Activated gamma-delta T cell (primary cell): ENCODE measurements around the gene NSF.
"Not testable (repeated sequence)": the region's sequence is repeated elsewhere in the genome, so short reads cannot be mapped to it uniquely, and the experiment has no call there.

Experiments used
- DNase-seq: peaks from one replicate; lab custom pipeline; 2025; lab: John Stamatoyannopoulos, UW

The NSF gene

DNA sequence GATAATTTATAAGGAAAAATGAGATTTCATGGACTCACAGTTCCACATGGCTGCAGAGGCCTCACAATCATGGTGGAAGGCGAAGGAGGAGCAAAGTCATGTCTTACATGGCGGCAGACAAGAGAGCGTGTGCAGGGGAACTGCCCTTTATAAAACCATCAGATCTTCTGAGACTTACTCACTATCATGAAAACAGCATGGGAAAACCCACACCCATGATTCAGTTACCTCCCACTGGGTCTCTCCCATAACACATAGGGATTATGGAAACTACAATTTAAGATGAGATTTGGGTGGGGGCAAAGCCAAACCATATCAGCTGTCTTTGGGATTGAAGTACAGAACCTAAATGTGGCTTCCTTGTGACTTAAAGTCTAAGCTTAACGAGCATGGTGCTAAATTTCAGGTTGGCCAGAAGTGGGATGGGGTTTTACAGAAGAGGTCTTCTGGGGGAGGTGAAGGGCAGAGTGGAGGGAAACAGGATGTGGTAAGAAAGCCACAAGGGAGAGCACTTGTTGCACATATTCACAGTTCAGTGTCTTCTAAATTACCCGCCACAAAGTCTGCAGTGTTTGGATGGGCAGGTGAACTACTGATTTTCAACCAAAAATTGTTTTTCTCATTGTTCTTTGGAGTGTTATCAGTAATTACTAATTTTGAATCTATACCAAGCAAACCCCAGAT, 38.4 kb downstream of the NSF start:
- not testable (repeated sequence) for DNase-seq

DNA sequence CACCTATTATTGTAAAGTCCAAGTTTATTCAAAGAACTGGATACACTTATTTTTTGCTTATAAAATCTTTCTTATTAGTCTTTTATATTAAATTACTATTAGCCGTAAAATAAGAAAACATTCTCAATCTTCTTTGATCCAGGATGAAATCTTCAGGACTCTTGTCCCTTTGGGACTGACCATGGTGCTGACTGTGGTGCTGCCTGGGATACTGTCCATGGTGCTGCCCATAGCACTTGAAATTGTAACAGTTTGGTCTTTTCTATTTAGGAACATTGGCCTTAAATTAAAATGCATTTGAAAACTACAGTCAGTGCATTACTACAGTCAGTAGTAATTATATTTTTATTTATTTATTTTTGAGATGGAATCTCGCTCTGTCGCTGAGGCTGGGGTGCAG, 41.7 kb downstream of the NSF start:
- DNase-seq: not testable (repeated sequence)

- not testable (repeated sequence) for DNase-seq
Observed at GRCh38 chr17:46634844-46635243, 44.4 kb downstream of the NSF start.

DNA sequence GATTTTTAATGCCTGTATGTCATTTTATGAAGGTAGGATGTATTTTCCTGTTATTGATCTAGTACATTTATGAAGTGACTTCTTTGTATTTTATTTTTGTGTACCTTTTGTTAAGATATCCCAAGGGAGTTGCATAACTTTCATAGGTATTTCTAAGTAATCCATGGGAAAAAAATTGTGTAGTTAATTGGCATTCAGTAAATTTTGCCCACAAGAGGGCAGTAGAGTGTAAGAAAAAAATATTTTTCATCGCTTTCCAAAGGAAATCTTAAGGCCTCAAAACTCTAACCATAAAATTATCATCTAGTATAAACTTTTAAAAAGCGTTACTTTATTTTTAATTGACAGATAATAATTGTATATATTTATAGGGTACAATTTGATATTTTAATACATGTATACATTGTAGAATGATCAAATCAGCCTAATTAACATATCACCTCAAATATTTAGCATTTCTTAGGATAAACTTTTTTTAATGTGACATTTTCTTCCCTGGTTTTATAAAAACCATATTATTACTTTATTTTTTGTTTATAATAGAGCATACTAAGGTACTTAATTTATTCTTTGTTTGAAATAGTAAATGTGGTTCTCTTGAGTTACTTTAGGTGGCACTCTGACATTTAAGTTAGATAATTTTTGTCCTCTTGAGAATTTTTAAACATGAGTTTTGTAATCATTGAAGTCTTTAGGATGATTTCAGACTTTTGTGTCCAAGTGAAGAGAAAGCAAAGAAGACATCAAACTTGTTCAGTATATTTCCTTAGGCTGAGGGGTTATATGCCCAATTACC, 51.6 kb downstream of the NSF start:
- not testable (repeated sequence) for DNase-seq

DNA sequence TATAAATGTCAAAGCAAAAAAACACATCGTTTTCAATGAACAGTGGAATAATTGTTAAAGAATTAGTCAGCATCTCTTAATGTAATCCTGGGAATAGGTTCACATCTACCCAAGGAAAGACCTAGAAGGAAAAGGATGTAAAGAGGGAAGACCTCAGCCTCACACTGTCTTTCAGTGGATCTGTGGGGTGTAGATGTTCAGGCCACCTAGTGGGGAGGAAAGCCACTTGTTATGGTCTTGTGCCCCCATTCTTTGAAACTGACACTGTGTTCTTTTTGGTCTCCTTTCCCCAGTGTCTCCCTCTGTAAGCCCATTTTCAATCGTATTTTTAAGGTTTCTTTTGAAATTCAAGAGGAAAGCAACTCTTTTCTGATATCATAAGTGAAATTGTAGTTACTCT, 56.8 kb downstream of the NSF start:
- DNase-seq: not testable (repeated sequence)

DNA sequence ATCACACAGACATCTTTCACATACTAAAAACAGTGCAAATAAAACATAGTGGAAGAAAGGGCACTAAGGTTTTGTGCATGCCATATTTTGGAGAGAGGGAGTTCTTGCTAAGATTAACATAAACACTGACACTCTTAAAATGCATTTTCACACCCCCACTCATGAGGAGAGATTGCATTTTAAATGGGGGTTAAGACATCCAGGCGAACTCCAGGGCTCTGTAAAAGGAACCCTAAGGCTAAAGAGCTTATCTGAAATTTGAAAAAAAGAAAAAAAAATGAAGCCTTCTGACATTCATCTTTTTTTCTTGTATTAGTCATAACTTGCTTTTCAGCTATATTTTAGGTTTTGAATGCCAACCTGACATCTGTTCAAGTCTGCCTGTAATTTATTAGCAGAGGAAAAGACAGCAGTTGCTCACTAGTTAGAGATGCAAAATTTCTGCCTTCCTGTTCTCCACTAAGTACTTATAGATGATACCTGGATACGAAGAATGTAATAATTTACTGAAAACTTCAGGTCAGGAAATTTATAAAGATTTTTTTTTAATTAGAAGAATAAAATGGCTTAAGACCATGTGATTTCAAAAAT, 57.3 kb downstream of the NSF start:
- DNase-seq: not testable (repeated sequence)

GRCh38 chr17:46649246-46649645, 58.8 kb downstream of the NSF start:
- not testable (repeated sequence) for DNase-seq

DNA sequence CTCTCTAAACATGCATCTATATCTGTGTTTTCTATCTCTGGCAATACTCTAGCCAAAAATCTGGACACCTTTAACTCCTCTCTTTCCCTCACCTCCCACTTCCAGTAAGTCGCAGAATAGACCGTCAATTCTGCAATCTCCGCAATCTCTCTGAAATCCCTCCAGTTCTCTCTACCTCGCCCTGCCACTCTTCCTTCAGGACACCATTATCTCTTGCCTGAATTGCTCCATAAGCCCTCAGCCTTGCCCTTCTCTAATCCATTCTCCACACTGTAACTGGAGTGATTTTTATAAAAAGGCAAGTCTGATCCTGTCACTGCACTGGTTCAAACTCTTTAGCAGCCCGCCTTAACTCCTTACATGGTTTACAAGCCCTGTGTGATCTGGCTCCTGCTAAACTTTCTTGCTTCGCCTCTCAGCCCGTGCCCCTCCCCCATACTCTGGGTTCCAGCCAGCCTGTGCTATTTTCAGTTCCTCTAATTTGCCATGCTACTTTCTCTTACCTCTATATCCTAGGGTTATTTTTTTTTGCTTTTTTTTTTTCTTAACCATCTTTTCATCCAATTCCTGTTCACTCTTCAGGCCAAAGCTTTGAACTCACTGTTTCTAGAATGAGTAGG, 61.7 kb downstream of the NSF start:
- DNase-seq: not testable (repeated sequence)

DNA sequence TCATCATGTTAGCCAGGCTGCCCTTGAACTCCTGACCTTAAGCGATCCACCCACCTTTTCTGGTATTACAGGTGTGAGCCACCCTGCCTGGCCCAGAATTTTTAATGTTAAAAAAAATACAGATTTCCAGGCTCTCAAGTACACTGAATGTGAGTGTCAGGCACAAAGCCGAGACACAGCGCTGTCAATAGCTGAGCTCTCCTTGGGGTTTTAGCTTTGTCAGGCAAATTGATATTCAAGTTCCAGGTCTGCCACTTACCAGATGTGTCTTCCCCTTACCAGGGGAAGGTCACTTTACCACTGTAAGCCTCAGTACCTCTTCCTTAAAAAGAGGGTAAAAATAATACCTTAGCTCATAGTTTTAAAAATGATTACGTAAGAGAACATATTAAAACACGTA, 67.8 kb downstream of the NSF start:
- not testable (repeated sequence) for DNase-seq

DNA sequence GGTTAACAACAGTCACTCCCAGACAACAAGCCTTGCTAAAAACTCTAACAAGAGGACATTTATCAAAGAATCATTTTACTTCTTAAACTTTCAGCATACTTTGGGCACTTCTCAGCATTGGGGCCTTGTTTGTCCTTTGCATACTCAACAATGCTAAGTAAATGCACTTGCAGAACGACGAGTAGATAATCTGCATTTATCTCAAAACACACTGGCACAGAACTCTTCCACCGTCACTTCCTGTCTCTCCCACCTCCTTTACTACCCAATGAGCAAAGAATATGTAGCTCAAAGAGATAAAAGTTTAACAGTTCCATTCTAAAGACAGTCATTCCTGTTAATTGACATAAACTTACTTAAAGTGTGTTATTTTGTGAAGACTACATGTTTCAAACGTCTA, 69.2 kb downstream of the NSF start:
- not testable (repeated sequence) for DNase-seq

DNA sequence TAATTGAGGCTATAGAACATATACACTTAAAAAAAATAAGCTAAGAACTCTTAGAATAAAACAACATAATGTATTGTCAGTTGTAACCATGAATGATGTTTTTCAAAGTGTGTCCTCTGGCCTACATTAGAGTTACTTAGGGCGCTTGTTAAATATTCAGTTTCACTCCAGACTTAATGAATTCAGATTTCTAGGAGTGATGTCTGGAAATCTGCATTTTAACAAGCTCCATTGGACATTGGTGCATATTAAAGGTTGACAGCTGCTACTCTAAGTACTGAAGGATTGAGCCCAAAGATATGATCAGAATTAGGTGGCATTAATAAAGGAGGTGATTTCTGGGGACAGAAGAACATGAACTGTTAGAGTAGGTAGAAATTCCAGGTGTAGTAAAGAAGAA, 72.7 kb downstream of the NSF start:
- DNase-seq: not testable (repeated sequence)

DNA sequence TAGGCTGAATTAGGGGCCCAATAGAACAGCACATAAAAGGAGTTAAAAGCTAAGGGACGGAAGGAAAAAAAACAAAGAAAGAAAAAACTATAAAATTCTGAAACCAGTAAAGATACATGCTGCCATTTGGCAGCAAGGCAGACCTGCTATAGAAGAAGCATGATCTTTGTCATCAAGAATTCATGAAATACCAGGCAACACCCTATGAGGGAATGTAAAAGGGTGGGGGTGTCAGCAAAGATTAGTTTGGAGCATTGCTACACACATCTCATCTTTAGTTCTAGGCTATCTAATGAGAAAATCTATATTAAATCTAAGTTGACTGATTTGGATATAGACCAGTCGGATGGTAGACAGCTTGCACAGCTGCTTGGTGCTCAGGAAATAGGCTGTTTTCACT, 73.1 kb downstream of the NSF start:
- DNase-seq: not testable (repeated sequence)

- not testable (repeated sequence) for DNase-seq
Observed at GRCh38 chr17:46665969-46666368, 75.5 kb downstream of the NSF start.

- not testable (repeated sequence) for DNase-seq
Observed at GRCh38 chr17:46670789-46671188, 80.3 kb downstream of the NSF start.

GRCh38 chr17:46672777-46673176, 82.3 kb downstream of the NSF start:
- not testable (repeated sequence) for DNase-seq

- not testable (repeated sequence) for DNase-seq
Observed at GRCh38 chr17:46677819-46678218, 87.3 kb downstream of the NSF start.

- not testable (repeated sequence) for DNase-seq
Observed at GRCh38 chr17:46683653-46684052, 93.2 kb downstream of the NSF start.

- DNase-seq: not testable (repeated sequence)
Observed at GRCh38 chr17:46685284-46685683, 94.8 kb downstream of the NSF start.

DNA sequence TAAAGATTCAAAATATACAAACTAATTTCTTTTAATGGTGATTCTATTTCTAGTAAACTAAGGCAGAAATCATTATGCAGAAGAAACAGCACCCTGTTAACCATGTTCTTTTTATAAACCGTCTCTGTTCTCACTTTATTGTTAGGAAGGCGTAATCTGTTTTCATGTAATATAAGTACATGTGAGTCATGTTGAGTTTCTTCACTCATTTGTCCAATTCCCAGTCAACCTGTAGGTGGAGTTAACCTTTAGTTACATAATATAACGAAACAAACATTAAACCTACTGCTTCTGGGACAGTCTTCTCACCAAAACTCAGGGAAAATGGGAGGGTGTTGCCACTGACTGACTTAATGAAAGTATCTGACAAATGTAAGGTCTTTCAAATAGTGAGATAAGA, 101.7 kb downstream of the NSF start:
- DNase-seq: not testable (repeated sequence)

GRCh38 chr17:46693283-46693682, 102.8 kb downstream of the NSF start:
- DNase-seq: not testable (repeated sequence)

DNA sequence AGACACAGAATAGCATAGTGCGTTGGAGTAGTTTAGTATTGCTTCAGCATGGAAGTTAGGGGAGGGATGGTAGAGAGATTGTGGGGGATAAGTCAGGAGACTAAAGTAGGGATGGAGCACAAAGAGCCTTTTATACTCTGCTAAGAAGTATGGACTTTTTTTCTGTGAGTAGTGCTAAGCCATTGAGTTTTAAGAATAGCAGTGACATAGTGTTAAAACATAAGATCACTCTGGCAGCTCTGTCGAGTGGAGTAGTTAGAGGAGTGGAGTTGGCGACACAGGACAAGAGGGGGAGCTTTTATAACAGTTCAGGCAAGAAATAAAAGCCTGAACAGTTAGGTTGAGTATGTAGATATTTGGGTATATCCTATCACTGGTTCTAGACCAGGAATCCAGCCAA, 106.1 kb downstream of the NSF start:
- DNase-seq: not testable (repeated sequence)

DNA sequence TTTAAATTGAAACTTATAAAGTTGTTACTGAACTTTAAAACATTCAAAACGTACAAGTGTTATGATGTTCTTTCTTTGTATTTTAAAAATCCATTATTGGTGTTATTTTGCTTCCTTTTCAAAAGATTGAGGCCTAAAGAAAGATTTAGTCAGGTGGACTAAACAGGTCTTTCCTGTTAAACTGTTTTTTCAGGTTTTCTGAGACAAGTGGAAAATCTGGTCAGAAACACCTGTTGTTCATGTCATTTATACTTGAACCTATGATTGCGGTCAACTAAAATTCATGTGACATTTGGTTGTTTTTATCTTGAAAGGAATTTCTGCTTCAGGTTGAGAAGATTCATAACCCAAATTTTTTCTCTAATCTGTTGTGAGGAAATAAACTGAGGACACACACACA, 108.5 kb downstream of the NSF start:
- DNase-seq: not testable (repeated sequence)
